Endothelial cell of umbilical vein (primary cell): ENCODE data around the gene ZNF57. TPM values are rescaled to one million over a fixed set of nuclear protein-coding genes. Genes with fewer than 3 reads are reported as not detected.

Source experiments
- BruUV-seq: library from RNA; stranded (reverse); fragments of 400-500 nt; replicated peaks from 2 replicates; lab custom pipeline; 2021; lab: Mats Ljungman, UMichigan
- CTCF ChIA-PET: fragments of 300-600, 350-600 bp; sonication (Branson Sonifier 250); formaldehyde crosslinking; loops from one replicate; lab custom pipeline; 2021; ENCODE audit warnings: antibody characterized with exemption, inconsistent platforms; lab: Charles Lee
- POLR2A ChIA-PET: fragments of 300-600, 350-600 bp; sonication (Branson Sonifier 250); formaldehyde crosslinking; loops from one replicate; lab custom pipeline; 2021; ENCODE audit warnings: antibody characterized with exemption, inconsistent platforms; lab: Charles Lee
- DNase-seq: peaks from one replicate; pipeline ENCODE4 v3.0.0-alpha.2; 2011; ENCODE audit warnings: low read depth, low spot score
- FAIRE-seq: peaks from 2 replicates; lab custom pipeline; 2011; peaks lifted over from hg19 to GRCh38; lab: Jason Lieb, UNC
- H2AFZ ChIP-seq: 2 replicates; pipeline ENCODE4 v1.6.0; 2012; ENCODE audit warnings: low read depth, low read length, control low read depth, inconsistent platforms
- H3K27ac ChIP-seq: 2 replicates; pipeline ENCODE4 v1.5.1; 2011; ENCODE audit warnings: low read depth, mild to moderate bottlenecking, control low read depth, low read length, moderate library complexity; ENCODE audit not compliant: insufficient read depth
- H3K27me3 ChIP-seq, 2 experiments: 2 replicates each; pipeline versions ENCODE4 v1.6.0 to v1.6.1; 2011; ENCODE audit warnings: low read length in 2 of 2, mixed read lengths in 1 of 2; ENCODE audit not compliant: control insufficient read depth in 2 of 2, insufficient read depth in 2 of 2
- H3K36me3 ChIP-seq, 2 experiments: 2 replicates in 1 of 2; 3 replicates in 1 of 2; pipeline ENCODE4 v1.5.1; 2011; ENCODE audit warnings: low read length in 2 of 2, mild to moderate bottlenecking in 1 of 2, moderate library complexity in 1 of 2; ENCODE audit not compliant: control insufficient read depth in 2 of 2, insufficient read depth in 2 of 2; ENCODE audit errors: extremely low read depth in 1 of 2
- H3K4me1 ChIP-seq: 3 replicates; pipeline ENCODE4 v1.5.1; 2011; ENCODE audit warnings: mild to moderate bottlenecking, low read length; ENCODE audit not compliant: control insufficient read depth, insufficient read depth; ENCODE audit errors: extremely low read depth
- H3K4me2 ChIP-seq: 2 replicates; pipeline ENCODE4 v1.6.1; 2011; ENCODE audit warnings: low read length, control low read depth, mixed read lengths; ENCODE audit not compliant: insufficient read depth
- H3K4me3 ChIP-seq, 3 experiments: fragments of 200-600 bp in 1 of 3; sonication (generic), shearing (Covaris generic) in 1 of 3; replicated peaks in 1 of 3; 2 replicates each; pipeline ENCODE4 v1.5.1; 2011 to 2016; ENCODE audit warnings: control low read depth in 3 of 3, low read length in 3 of 3, mild to moderate bottlenecking in 2 of 3, inconsistent platforms in 1 of 3, low read depth in 1 of 3, moderate library complexity in 1 of 3; ENCODE audit not compliant: insufficient read depth in 1 of 3
- H3K79me2 ChIP-seq: 2 replicates; pipeline ENCODE4 v1.6.0; 2012; ENCODE audit warnings: low read length, inconsistent platforms; ENCODE audit not compliant: control insufficient read depth, insufficient read depth
- H3K9ac ChIP-seq: replicated peaks from 2 replicates; pipeline ENCODE3; 2011; ENCODE audit warnings: low read length, control low read depth; ENCODE audit not compliant: insufficient read depth; ENCODE audit errors: extremely low read depth
- H3K9me1 ChIP-seq: replicated peaks from 3 replicates; pipeline ENCODE4 v1.6.0; 2011; ENCODE audit warnings: mild to moderate bottlenecking, low read length; ENCODE audit not compliant: control insufficient read depth, insufficient read depth; ENCODE audit errors: extremely low read depth
- H3K9me3 ChIP-seq: replicated peaks from 2 replicates; pipeline ENCODE4 v1.5.1; 2012; ENCODE audit warnings: low read length, inconsistent platforms; ENCODE audit not compliant: control insufficient read depth, insufficient read depth
- H4K20me1 ChIP-seq: replicated peaks from 2 replicates; pipeline ENCODE3; 2011; ENCODE audit warnings: mild to moderate bottlenecking, low read length; ENCODE audit not compliant: control insufficient read depth, insufficient read depth; ENCODE audit errors: extremely low read depth
- CTCF ChIP-seq, 2 donors: IDR thresholded peaks; 1 replicate in 1 of 2; 2 replicates in 1 of 2; pipeline ENCODE4 v1.5.1; 2011; ENCODE audit warnings: low read length in 2 of 2, mild to moderate bottlenecking in 2 of 2, moderate library complexity in 2 of 2, control low read depth in 1 of 2, inconsistent platforms in 1 of 2, low read depth in 1 of 2; ENCODE audit not compliant: insufficient read depth in 1 of 2; ENCODE audit errors: extremely low read depth in 1 of 2
- EZH2 ChIP-seq: IDR thresholded peaks from 2 replicates; pipeline ENCODE4 v1.6.1; 2012; ENCODE audit warnings: borderline replicate concordance, low read depth, mild to moderate bottlenecking, moderate library complexity, low read length, inconsistent platforms; ENCODE audit not compliant: severe bottlenecking
- FOS ChIP-seq: IDR thresholded peaks from 2 replicates; pipeline ENCODE4 v1.6.1; 2011; ENCODE audit warnings: mild to moderate bottlenecking, low read length, moderate library complexity, borderline replicate concordance; ENCODE audit not compliant: insufficient read depth
- GATA2 ChIP-seq: IDR thresholded peaks from 2 replicates; pipeline ENCODE4 v1.7.0; 2011; ENCODE audit warnings: low read depth, mild to moderate bottlenecking, moderate library complexity, mixed read lengths, low read length; ENCODE audit not compliant: insufficient read length, insufficient read depth
- JUN ChIP-seq: IDR thresholded peaks from 2 replicates; pipeline ENCODE4 v1.6.1; 2011; ENCODE audit warnings: borderline replicate concordance, low read depth; ENCODE audit not compliant: insufficient read length, insufficient read depth
- MYC ChIP-seq: IDR thresholded peaks from one replicate; pipeline ENCODE4 v1.6.1; 2011; ENCODE audit warnings: mild to moderate bottlenecking, low read depth, low read length
- POLR2A ChIP-seq: IDR thresholded peaks from 2 replicates; pipeline ENCODE4 v1.6.1; 2012; ENCODE audit warnings: low read depth, mild to moderate bottlenecking, control low read depth, low read length
- POLR2AphosphoS5 ChIP-seq: IDR thresholded peaks from 2 replicates; pipeline ENCODE4 v1.6.1; 2012; ENCODE audit warnings: low read depth, mild to moderate bottlenecking, control low read depth, low read length, moderate library complexity; ENCODE audit not compliant: insufficient read depth
- dilution Hi-C: fragments of 300-500 bp; cut with MboI; formaldehyde crosslinking; loops from one replicate; pipeline ENCODE4 v1.15.0; 2019; ENCODE audit warnings: low sequenced_read_pairs; ENCODE audit not compliant: extremely low pct_ligation_motif_present
- intact Hi-C: fragments of 100-400 bp; cut with micrococcal nuclease; formaldehyde crosslinking; loops from one replicate; pipeline ENCODE4 v1.10.0; 2022
- polyA plus RNA-seq, 4 experiments: library from polyadenylated mRNA; depleted of rRNA in 3 of 4; stranded (reverse) in 3 of 4; unstranded in 1 of 4; fragments of >200 nt; gene quantifications; 2 replicates each; pipeline versions ENCODE4 v1.2.1 to v1.2.3, GENCODE V29; 2011 to 2012; ENCODE audit warnings: missing spikeins in 1 of 4
- total RNA-seq: library from RNA; stranded (reverse); gene quantifications from 2 replicates; pipeline ENCODE4 v1.2.3, GENCODE V29; 2021
- TF ChIP-seq, protein P1 (sequence below): IDR thresholded peaks from 2 replicates; pipeline ENCODE4 v1.6.1; 2011; ENCODE audit not compliant: insufficient read depth, insufficient read length

Gene ZNF57
- total and polyA plus RNA-seq, 2 donors (not counting 3 experiments of a cell fraction or from before 2014, with no cell fraction given): 2.0 to 3.6 TPM

GRCh38 chr19:2883686-2884439 lies 16.9 kb upstream of the ZNF57 start:
- POLR2A ChIA-PET: no interaction called here
- no peaks in the 10 kb centered on the region for H3K27me3 ChIP-seq
- H3K4me2 ChIP-seq: no peak overlapping the region
- no peaks in the 10 kb centered on the region for H3K79me2 ChIP-seq
- TF ChIP-seq, protein P1, sequence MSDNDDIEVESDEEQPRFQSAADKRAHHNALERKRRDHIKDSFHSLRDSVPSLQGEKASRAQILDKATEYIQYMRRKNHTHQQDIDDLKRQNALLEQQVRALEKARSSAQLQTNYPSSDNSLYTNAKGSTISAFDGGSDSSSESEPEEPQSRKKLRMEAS: no peak
- TF ChIP-seq POLR2AphosphoS5: no peak
- TF ChIP-seq POLR2A: no peak
- TF ChIP-seq GATA2: no peak
- no peak for TF ChIP-seq JUN
- TF ChIP-seq EZH2: no peak
- no peak for TF ChIP-seq MYC
- TF ChIP-seq CTCF (IDR thresholded peaks at IDR 0.05; ENCODE audit: extremely low read depth in 1 of 2, insufficient read depth in 1 of 2, low read depth in 1 of 2, low read length in 2 of 2): no peak
- TF ChIP-seq FOS: no peak
- no peak overlapping the region for H3K27ac ChIP-seq
- CTCF ChIA-PET: interaction anchor here (0.9 to 2.1 kb wide), 3 partner anchors 17 to 235 kb away, joined by 3 to 12 read pairs (median 4); partner anchors contain the start of gene ZNF556
- H3K4me1 ChIP-seq: peaks cover 3% of the 10 kb centered on the region
- no peaks in the 10 kb centered on the region for H3K9me3 ChIP-seq
- H3K36me3 ChIP-seq: no peaks in the 10 kb centered on the region
- dilution Hi-C loops (no loop called here), intact Hi-C loops (no loop called here)
- DNase-seq (no peak), FAIRE-seq (no peak)
- no peaks in the 10 kb centered on the region for H4K20me1 ChIP-seq
- no peak overlapping the region for H3K9ac ChIP-seq
- no peak overlapping the region for H3K4me3 ChIP-seq
- no peak overlapping the region for H2AFZ ChIP-seq
- no peaks in the 10 kb centered on the region for H3K9me1 ChIP-seq
- BruUV-seq: no TSS peak
